GM21529 (cell line): Measurements from ENCODE around the gene MIEF2.

Source experiments
- ATAC-seq: cut with Tn5 transposase; IDR thresholded peaks from one replicate; pipeline ENCODE4 v1.9.1; 2021; ENCODE audit not compliant: unreplicated experiment

MIEF2 gene

GRCh38 chr17:18254888-18255649, 5.4 kb upstream of the MIEF2 start:
- ATAC-seq = no peak

- ATAC-seq = no peak
Measured at GRCh38 chr17:18256351-18256750, 4.1 kb upstream of the MIEF2 start.

- no peak for ATAC-seq
Measured at GRCh38 chr17:18256776-18257175, 3.7 kb upstream of the MIEF2 start.

- peak; percentile 3 for ATAC-seq
Measured at GRCh38 chr17:18257268-18257981, 3.0 kb upstream of the MIEF2 start.

GRCh38 chr17:18257982-18258355, 2.5 kb upstream of the MIEF2 start:
- peak; percentile 30 for ATAC-seq

GRCh38 chr17:18258356-18259038, 2.0 kb upstream of the MIEF2 start, which contains the start of gene FLII:
TSS of gene FLII (minus strand) at chr17:18258738. CDS start at chr17:18258690, 48 bp downstream.
- ATAC-seq = no peak

GRCh38 chr17:18259621-18260331, 686 bp upstream of the MIEF2 start:
- ATAC-seq = no peak

GRCh38 chr17:18261146-18261515, 669 bp downstream of the MIEF2 start:
- no peak for ATAC-seq

- ATAC-seq = no peak
Measured at GRCh38 chr17:18261659-18262058, 1.2 kb downstream of the MIEF2 start.

- ATAC-seq = no peak
Measured at GRCh38 chr17:18262111-18262510, 1.6 kb downstream of the MIEF2 start.

GRCh38 chr17:18262641-18263040, 2.2 kb downstream of the MIEF2 start:
- ATAC-seq = no peak

GRCh38 chr17:18263885-18264682, 3.6 kb downstream of the MIEF2 start:
- ATAC-seq = no peak

GRCh38 chr17:18267366-18267765, 6.9 kb downstream of the MIEF2 start:
- no peak for ATAC-seq

GRCh38 chr17:18267927-18268711, 7.7 kb downstream of the MIEF2 start:
- ATAC-seq = no peak

GRCh38 chr17:18270046-18270931, 9.8 kb downstream of the MIEF2 start:
- no peak for ATAC-seq

- ATAC-seq = no peak
Measured at GRCh38 chr17:18277076-18277475, 16.6 kb downstream of the MIEF2 start.

- ATAC-seq = no peak
Measured at GRCh38 chr17:18278867-18279266, 18.4 kb downstream of the MIEF2 start.

GRCh38 chr17:18280249-18280648, 19.8 kb downstream of the MIEF2 start:
- no peak for ATAC-seq
